HG02678 (cell line): ENCODE results near the gene MYO7A.

ENCODE experiments used
- ATAC-seq: cut with Tn5 transposase; IDR thresholded peaks from one replicate; pipeline ENCODE4 v1.9.1; 2021; ENCODE audit warnings: mild to moderate bottlenecking, moderate library complexity; ENCODE audit not compliant: unreplicated experiment

Gene MYO7A

DNA sequence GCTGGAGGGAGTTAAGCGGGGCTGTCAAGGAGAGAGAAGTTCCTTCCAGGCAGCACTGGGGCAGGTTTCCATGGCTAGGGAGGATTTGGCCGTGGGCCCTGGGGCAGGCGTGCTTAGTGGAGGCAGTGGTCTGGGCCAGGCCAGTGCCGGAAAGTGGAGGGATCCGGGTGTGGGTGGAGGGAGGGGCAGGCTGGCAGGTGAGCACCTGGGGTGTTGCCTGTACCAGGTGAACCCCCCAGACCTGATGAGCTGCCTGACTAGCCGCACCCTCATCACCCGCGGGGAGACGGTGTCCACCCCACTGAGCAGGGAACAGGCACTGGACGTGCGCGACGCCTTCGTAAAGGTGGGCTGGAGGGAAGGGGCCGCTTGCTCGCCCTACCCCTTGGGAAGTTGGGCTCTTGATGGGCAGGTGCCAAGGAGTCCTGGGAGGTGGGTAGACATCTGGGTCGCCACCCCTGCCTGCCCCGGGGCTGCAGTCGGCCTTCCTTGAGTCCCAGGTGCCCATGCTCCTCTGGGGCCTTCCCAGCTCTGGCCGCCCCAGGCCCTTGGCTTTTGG, 32.0 kb downstream of the MYO7A start:
- no peak for ATAC-seq

DNA sequence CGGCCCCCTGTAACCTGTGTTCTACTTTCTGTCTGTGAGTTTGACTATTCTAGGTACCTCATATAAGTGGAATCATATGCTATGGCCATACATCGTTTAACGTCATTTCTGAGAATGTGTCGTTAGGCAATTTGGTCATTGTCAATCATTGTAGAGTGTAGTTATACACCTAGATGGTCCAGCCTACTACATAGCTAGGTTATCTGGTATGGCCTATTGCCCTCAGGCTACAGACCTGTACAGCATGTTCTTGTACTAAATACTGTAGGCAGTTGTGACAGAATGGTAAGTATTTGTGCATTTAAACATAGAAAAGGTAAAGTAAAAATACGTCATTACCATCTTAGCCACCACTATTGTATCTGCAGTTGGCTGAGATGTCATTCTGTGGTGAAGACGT, 35.2 kb downstream of the MYO7A start:
- no peak for ATAC-seq

DNA sequence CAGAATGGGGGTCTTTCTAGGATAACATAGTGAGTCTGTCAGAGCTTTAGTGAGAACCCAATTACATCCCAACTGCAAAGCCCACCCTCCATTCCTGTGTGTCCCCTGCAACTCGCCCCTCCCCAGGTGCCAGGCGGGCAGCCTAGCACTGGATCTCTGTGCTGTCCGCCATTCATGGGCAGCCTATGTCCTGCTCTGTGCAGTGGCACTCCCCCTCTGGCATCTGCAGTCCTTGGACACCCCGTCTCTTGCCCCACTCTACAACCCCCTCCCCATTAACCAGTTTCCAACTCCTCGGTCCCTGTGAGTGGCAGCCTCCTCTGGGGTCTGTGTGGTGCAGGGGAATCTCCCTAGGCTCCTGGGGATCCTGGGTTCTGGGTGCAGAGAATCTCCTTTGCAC, 37.0 kb downstream of the MYO7A start:
- ATAC-seq: no peak

DNA sequence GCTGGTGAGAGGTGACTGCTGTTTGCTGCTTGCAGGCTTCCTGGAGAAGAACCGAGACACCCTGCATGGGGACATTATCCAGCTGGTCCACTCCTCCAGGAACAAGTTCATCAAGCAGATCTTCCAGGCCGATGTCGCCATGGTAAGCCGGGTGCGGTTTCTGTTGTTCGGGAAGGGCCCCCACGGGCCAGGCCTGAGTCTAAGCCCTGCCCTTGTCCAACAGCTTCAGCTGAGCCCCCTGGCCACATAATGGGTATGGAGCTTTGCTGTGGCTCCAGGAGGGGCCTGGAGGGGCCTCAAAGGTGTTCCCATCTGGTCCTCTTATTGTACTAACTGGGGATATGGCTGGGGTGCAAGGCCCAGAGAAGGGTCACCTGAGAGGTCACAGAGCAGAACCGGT, 38.0 kb downstream of the MYO7A start:
- ATAC-seq: no peak

DNA sequence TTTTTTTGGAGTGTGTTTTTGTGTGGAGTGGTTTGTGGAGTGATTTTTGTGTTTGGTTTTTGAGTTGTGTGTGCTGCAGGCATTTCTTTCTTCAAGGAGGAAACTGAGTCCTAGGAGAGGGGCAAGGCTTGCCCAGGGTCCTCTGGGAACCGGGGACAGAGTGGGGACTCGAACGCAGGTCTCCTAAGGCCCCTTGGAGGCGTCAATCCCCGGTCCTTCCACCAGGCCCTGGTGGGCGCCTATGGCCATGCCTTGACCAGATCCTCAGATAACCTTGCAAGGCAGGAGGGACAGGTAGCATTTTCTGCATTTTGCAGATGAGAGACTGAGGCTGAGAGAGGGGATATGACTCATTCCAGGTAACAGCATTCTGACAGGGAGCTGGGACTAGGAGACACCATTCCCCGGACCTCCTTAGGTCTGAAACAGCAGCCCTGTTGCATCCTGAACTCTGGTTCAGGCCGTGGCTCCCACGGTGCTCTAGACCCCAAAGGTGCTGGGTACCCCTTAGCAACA, 39.1 kb downstream of the MYO7A start:
- ATAC-seq: no peak

DNA sequence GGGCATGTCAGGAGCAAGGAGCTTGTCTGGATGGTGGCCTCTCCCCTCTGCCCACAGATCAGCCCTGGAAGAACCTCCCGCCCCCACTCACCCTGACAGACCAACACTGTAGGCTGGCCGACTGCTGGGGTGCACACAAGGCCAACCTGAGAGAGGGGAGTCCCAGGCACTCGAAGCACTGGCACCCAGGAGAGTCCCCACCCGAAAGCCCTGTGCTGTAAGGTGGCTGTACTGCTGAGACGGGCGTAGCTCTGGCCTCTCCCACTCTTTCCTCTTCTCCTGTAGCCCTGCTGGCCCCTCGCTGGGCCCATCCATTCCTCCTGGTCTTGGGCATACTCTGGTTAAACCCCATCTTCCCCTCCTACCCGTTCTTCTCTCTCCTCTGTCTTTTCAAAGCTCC, 39.7 kb downstream of the MYO7A start:
- ATAC-seq: no peak

DNA sequence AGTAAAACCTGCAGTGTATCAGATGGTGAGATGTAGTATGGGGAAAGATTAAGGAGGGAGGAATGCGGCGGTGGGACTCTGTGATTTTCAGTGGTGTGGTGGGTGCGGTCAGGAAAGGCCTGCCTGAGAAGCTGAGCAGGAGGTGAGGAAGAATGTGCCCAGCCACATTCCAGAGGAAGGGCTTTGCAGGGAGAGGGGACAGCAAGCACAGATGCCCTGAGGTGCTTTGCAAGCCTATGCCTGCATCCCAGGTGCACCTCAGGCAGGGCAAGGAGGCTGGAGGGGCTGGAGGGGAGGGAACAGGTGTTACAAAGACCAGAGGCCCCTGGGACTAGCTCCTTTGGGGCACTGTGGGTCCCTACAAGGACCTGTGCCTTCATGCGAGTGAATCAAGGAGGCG, 42.1 kb downstream of the MYO7A start:
- no peak for ATAC-seq

DNA sequence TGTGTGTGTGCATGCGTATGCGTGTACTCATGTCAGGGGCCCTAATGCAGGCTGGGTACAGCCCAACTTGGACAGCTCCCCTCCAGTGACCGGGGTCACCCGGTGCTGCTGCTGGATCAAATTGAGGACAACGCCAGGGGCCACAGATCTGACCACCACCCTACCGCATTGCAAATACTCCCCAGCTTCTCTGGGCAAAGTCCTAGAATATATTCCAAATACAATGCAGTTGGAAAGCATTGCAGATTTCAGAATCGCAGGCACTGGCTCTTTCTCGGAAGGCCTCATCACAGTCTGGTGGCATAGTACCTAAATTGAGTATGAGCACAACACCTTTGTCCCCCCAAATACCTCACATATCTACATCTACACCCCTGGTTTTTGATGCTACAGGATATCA, 43.2 kb downstream of the MYO7A start:
- no peak for ATAC-seq

DNA sequence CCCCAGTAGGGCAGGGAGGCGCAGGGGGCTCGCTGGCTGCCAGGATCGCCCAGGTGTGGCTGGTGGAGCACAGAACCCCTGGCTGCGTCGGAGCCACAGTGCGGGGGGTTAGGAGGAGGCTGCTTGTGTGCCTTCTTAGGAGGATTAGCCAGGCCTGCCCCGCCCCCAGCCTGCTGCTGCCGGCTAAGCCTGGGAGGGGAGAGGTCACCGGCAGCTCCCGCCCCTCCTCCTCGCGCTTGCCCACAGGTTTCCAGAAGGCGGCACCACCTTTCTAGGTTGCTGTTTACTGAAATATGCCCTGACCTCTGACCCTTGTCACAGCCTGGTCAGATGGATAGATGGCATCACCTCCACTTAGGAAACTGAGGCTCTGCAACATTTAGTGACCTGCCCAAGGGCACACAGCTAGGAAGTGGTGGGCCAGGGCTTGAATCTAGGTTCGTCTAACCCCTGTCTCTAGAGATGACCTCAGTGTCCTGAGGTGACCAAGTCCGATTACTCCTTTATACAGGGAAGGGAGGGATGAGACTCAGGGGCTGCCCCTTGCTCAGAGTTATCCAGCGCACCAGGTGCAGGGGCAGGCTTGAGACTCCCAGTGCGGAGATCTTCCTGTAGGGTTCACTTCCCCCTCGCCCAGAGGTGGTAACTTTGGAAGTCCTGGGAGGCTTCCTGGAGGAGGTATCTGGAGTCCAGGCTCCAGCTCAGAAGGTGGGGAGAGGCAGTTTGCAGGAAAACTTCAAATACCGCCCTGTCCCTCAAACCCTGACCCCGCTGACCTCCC, 44.0 kb downstream of the MYO7A start:
- ATAC-seq: no peak

DNA sequence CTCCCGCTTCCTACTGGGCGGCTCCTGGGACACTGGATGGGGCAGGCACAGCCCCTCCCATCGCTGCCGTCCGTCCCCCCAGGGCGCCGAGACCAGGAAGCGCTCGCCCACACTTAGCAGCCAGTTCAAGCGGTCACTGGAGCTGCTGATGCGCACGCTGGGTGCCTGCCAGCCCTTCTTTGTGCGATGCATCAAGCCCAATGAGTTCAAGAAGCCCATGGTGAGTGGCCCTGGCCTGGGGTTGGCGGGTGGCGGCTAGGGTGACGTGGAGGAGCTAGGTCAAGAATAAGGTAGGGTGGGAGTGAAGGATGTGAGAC, 44.6 kb downstream of the MYO7A start:
- ATAC-seq: no peak

DNA sequence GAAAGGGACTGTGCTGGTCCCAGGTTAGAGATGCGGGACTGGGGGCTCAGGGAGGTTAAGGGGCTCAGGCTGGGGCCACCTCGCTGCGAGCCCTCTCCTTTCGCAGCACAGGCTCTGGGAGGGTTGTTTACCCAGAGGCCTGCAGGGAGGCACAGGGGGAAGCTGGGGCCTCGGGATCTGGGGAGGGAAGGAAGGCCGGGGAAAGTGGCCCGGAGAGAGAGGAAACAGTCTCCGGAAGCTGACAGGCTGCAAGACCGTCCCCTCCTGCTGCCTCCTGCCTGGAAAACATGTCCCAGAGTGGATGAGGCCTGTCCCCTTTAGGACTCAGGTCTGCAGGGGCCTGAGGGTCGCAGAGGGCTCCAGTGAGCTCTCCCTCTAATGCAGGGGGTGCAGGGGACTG, 45.4 kb downstream of the MYO7A start:
- ATAC-seq: no peak

DNA sequence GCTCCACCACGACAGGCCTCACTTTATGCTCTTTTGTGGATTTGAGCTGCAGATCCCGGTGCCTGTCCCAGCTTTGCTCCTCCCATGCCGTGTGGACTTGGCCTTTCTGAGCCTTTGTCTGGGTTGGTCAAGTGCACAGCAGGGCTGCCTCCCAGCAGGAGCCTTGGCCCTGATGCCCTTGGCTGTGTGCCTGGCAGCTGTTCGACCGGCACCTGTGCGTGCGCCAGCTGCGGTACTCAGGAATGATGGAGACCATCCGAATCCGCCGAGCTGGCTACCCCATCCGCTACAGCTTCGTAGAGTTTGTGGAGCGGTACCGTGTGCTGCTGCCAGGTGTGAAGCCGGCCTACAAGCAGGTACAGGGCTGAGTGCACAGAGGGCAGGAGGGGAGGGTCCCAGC, 46.5 kb downstream of the MYO7A start:
- ATAC-seq: no peak

DNA sequence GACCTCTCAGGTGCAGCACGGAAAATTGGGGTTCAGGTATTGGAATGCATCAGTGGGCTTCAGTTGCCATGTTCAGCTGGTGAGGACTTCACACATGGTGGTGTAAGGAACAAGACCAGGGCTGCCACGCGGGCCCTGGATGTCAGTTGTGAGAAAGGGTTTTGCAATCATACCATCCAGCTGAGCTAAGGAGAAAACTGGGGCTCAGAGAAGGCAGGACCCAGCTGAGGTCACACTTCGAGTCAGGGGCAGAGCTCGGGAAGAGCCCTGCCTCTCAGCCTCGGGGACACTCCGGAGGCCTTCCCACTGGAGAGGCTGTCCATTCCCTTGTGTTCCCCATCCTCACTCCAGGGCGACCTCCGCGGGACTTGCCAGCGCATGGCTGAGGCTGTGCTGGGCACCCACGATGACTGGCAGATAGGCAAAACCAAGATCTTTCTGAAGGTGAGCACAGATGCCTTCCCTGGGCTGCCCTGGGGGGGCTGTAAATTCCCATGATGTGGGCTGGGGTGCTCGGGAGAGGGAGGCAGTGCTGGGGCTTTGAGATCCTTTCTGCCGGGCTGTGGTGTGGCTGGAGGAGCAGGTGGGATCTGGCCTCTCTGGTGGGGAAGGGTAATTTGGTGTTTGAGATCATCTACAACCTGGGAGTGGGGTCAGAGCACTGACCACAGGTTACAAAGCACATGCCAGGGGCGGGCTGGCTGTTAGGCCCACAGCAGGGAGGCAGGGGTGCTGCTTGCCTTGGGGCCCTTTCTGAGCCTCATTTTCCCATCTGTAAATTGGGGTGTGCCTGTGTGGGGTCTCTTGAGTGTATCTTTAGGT, 47.2 kb downstream of the MYO7A start:
- no peak for ATAC-seq

DNA sequence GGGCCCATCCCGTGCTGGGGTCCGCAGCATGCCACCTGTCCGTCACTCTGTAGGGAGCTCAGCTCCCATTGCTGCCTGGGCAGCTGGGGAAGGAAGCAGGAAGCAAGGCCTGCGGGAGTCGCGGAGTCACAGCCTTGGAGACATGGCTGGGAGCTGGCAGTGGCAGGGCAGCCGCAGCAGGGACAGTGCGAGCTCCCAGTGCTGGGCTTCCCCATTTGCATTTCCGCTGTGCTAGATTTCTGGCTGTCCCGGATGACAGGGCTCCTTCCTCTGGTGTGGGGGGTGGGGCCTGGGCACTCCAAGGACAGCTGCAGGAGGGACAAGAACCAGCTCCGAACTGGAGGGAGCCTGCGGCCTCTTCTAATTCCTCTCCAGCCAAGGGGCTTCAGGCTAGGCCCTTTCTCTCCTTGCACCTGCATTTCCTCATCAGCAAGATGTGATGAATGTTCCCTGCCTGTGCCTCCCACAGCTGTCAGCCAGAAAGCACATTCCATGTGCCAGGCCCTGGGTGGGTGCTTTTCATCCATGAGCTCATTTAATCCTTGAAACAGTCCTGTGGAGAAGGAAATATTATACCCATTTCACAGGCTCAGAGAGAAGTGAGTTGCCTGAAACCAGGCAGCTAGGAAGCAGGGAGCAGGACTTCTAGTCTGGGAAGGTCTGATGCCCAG, 48.0 kb downstream of the MYO7A start:
- no peak for ATAC-seq

DNA sequence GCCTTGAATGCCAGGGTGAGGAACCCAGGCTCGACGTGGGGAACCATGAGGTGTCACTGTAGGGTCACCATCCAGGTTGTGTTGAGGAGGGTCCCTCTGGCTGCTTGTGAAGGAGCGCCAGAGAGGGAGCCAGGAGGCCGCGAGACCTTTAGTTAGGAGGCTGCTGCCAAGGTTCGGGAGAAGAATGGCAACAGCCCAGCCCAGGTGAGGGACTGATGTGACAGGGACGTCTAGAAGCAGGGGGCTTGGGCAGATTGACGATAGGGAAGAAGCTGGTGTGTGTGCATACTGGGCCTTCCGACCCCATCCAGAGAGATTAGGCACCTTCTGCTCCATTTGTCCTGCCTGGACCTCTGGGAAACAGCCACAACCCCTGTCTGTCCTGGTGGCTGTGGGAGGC, 49.0 kb downstream of the MYO7A start:
- no peak for ATAC-seq

DNA sequence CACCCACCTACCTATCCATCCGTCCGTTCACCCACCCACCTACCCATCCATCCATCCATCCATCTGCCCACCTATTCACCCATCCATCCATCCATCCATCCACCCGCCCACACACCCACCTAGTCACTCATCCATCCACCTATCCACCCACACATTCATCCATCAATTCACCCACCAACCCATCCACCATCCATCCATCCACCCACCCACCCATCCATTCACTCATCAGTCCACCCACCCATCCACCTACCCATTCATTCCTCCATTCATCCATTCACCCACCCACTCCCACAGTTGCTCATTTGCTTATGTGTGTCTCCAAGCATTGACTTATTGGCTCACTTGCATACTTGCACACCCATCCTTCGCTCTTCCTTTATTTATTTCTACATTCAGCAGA, 50.1 kb downstream of the MYO7A start:
- no peak for ATAC-seq

DNA sequence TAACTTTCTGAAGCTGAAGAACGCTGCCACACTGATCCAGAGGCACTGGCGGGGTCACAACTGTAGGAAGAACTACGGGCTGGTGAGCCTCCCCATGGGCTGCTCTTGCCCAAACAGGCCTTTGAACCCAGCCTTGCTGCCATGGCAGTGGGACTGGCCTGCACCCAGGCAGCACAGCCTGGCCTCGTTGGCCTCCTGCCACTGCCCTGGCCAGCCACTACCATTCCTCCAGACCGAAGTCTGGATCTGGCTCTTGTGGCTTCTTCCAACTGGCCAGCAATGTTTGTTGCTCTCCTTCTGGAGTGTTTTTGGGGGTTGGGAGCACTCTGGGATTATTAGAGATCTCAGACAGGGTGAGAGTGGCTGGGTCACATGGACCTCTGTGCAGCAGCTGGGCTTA, 51.0 kb downstream of the MYO7A start:
- no peak for ATAC-seq

DNA sequence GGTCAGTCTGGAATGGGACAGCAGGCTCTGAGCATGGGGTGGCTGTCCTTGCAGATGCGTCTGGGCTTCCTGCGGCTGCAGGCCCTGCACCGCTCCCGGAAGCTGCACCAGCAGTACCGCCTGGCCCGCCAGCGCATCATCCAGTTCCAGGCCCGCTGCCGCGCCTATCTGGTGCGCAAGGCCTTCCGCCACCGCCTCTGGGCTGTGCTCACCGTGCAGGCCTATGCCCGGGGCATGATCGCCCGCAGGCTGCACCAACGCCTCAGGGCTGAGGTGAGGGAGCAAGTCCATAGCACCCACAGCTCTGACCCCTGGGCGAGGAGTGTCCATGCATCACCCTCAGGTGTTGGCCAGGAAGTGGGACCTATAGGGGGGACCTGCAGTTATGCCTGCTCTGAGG, 51.6 kb downstream of the MYO7A start:
- ATAC-seq: no peak

DNA sequence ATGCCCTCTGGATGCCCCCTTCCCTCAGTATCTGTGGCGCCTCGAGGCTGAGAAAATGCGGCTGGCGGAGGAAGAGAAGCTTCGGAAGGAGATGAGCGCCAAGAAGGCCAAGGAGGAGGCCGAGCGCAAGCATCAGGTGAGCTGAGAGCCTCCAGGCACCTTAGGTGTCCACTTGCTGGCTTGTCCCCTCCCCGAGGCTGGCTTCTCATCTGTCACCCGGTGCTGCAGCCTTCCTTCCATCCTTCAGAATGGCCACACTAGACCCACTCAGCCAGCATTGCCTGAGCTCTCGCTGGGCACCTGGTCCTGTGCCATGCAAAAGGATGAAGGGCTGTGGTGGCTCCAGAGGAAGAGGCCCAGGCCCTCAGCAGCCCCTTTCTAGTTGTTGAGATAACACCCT, 52.3 kb downstream of the MYO7A start:
- ATAC-seq: no peak

DNA sequence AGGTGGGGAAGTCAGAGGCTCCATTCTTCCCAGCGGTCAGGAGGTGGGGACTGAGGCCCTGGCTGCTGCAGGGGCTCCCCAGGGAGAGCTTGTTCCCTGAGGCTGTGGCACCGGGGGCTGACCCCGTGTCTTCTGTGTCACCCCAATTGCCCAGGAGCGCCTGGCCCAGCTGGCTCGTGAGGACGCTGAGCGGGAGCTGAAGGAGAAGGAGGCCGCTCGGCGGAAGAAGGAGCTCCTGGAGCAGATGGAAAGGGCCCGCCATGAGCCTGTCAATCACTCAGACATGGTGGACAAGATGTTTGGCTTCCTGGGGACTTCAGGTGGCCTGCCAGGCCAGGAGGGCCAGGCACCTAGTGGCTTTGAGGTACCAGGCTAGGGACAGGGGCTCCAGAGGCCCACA, 53.2 kb downstream of the MYO7A start:
- no peak for ATAC-seq

DNA sequence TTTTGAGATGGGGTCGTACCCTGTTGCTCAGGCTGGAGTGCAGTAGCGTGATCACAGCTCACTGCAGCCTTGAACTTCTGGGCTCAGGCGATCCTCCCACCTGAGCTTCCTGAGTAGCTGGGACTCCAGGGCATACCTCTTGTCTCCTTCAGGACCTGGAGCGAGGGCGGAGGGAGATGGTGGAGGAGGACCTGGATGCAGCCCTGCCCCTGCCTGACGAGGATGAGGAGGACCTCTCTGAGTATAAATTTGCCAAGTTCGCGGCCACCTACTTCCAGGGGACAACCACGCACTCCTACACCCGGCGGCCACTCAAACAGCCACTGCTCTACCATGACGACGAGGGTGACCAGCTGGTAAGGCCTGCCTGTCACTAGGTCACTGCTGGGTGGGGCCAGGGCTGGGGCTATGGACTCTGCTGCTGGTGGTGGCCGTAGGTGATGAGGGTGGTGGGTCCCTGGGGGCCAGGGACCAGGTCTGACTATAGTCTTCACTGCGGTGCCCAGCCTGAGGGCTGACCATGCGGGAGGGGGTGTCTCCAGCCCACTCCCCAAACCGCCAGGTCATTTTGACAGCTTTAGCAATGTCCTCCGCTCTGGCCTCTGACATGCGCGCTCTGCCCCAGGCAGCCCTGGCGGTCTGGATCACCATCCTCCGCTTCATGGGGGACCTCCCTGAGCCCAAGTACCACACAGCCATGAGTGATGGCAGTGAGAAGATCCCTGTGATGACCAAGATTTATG, 53.9 kb downstream of the MYO7A start:
- ATAC-seq: no peak
